ENCODE results near the gene NDRG4.

- TF ChIP-seq POLR2AphosphoS5 (IDR thresholded peaks at IDR 0.05; ENCODE audit: borderline replicate concordance, low read depth, low read length) (no peak), EZH2 (IDR thresholded peaks at IDR 0.05) (no peak), FOXP2 (optimal IDR thresholded peaks at IDR 0.05; ENCODE audit: control extremely low read depth, extremely low read length, insufficient read depth) (no peak)
Measured at GRCh38 chr16:58462499-58462996, 37.4 kb upstream of the NDRG4 start.

Data from SK-N-MC (cell line).